Panc1 (cell line): ENCODE results near the gene MIEN1. TPM values are rescaled to one million over a fixed set of nuclear protein-coding genes. Genes with fewer than 3 reads are reported as not detected.

Source experiments
- ATAC-seq: fragments of 200-7000 bp; cut with Tn5 transposase; 2 replicates; pipeline ENCODE4 v1.9.1; 2020; ENCODE audit warnings: mild to moderate bottlenecking, moderate library complexity
- BruUV-seq: library from RNA; stranded (reverse); fragments of 400-500 nt; replicated peaks from 2 replicates; lab custom pipeline; 2021; lab: Mats Ljungman, UMichigan
- CTCF ChIA-PET: fragments of 300-600 bp; sonication (Branson Sonifier 250); formaldehyde crosslinking; loops from one replicate; lab custom pipeline; 2022; ENCODE audit warnings: antibody characterized with exemption; lab: Charles Lee
- POLR2A ChIA-PET: fragments of 300-600 bp; sonication (Branson Sonifier 250); formaldehyde crosslinking; loops from one replicate; lab custom pipeline; 2022; ENCODE audit warnings: antibody characterized with exemption; lab: Charles Lee
- DNase-seq: peaks from one replicate; pipeline ENCODE4 v3.0.0-alpha.2; 2010; ENCODE audit warnings: low read depth, low spot score
- H3K27ac ChIP-seq: 2 replicates; pipeline ENCODE4 v1.5.1; 2011; ENCODE audit warnings: mild to moderate bottlenecking, low read length, inconsistent platforms
- H3K27me3 ChIP-seq: fragments of 200-500 bp; sonication (Bioruptor generic); 2 replicates; pipeline ENCODE4 v1.6.0; 2014; ENCODE audit warnings: low read length, inconsistent platforms; ENCODE audit not compliant: control insufficient read depth, insufficient read depth
- H3K36me3 ChIP-seq: fragments of 200-500 bp; sonication (Bioruptor generic); 2 replicates; pipeline ENCODE4 v1.5.1; 2014; ENCODE audit warnings: inconsistent platforms, mild to moderate bottlenecking, low read length, moderate library complexity; ENCODE audit not compliant: control insufficient read depth, insufficient read depth
- H3K4me1 ChIP-seq: 2 replicates; pipeline ENCODE4 v1.5.1; 2011; ENCODE audit warnings: inconsistent platforms, mild to moderate bottlenecking, low read length, moderate library complexity; ENCODE audit not compliant: control insufficient read depth, insufficient read depth
- H3K4me3 ChIP-seq, 2 experiments: 2 replicates each; pipeline ENCODE4 v1.5.1; 2011 to 2012; ENCODE audit warnings: low read depth in 2 of 2, low read length in 2 of 2, mild to moderate bottlenecking in 2 of 2, inconsistent platforms in 1 of 2, moderate library complexity in 1 of 2
- H3K9me3 ChIP-seq: fragments of 200-500 bp; sonication (Bioruptor generic); 2 replicates; pipeline ENCODE4 v1.5.1; 2014; ENCODE audit warnings: low read depth, mild to moderate bottlenecking, inconsistent platforms, low read length, moderate library complexity; ENCODE audit not compliant: control insufficient read depth, insufficient read depth
- POLR2AphosphoS5 ChIP-seq: IDR thresholded peaks from 2 replicates; pipeline ENCODE4 v1.6.1; 2012; ENCODE audit warnings: mild to moderate bottlenecking, low read depth, low read length, moderate library complexity
- SIN3A ChIP-seq: IDR thresholded peaks from 2 replicates; pipeline ENCODE4 v1.6.1; 2012; ENCODE audit warnings: low read depth, mild to moderate bottlenecking, low read length, moderate library complexity, borderline replicate concordance; ENCODE audit not compliant: insufficient read depth
- TCF7L2 ChIP-seq: IDR thresholded peaks from 2 replicates; pipeline ENCODE4 v1.6.1; 2011; ENCODE audit warnings: mild to moderate bottlenecking, low read depth, low read length, inconsistent platforms
- in situ Hi-C: cut with HindIII; loops from 2 replicates; pipeline ENCODE4 v1.10.0; 2016; ENCODE audit warnings: low sequenced_read_pairs, low pct_unique_long_range_greater_than_20kb
- intact Hi-C: fragments of 100-400 bp; cut with micrococcal nuclease; formaldehyde crosslinking; loops from one replicate; pipeline ENCODE4 v1.10.0; 2022; ENCODE audit not compliant: unreplicated experiment
- total RNA-seq: library from RNA; stranded (reverse); gene quantifications from one replicate; pipeline ENCODE4 v1.2.1, GENCODE V29; 2021; ENCODE audit not compliant: unreplicated experiment
- TF ChIP-seq, protein P1 (sequence below): fragments of 450-650 bp; IDR thresholded peaks from 2 replicates; pipeline ENCODE4 v1.5.1; 2017; ENCODE audit warnings: mild to moderate bottlenecking
- TF ChIP-seq, protein P2 (sequence below), 2 experiments: IDR thresholded peaks; 2 replicates each; pipeline ENCODE4 v1.6.1; 2011 to 2012; ENCODE audit warnings: low read depth in 2 of 2, control low read depth in 1 of 2, low read length in 1 of 2, mild to moderate bottlenecking in 1 of 2, moderate library complexity in 1 of 2; ENCODE audit not compliant: insufficient read depth in 1 of 2

MIEN1 gene
- total RNA-seq, 1 experiment from 2014 or later: 103 TPM

DNA sequence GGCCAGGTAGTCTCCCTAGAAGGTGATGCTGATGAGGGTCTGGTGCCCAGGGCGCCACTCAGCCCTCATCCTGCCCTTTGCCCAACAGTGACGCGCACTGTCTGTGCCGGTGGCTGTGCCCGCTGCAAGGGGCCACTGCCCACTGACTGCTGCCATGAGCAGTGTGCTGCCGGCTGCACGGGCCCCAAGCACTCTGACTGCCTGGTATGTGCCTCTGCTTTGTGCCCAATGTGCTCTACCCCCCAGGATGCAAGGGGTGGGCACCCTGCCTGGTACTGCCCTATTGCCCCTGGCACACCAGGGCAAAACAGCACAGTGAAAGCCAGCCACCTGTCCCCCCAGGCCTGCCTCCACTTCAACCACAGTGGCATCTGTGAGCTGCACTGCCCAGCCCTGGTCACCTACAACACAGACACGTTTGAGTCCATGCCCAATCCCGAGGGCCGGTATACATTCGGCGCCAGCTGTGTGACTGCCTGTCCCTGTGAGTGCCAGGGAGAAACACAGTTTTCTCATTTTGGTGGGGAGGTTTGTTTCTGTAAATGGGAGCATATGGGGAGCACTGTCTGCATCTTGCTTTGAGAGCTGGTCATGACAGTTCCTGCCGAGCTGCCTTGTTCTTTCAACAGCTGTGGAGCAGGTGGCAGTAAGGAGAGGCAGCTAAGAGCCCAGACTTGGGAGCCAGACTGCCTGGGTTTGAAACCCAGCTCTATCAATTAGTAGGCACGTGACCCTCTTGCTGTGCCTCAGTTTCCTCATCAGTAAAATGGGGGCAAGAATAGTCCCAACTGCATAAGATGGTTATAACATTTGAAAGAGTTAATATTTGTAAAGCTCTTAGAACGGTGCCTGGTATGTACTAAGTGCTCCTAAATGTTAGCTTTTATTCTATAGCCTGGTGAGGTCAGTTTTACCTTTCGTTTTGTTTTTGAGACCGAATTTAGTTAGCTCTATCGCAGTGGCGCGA is 20.1 kb downstream of the MIEN1 start:
- ChIA-PET CTCF (no interaction called here), POLR2A (no interaction called here)
- BruUV-seq: no TSS peak
- TF ChIP-seq POLR2AphosphoS5: no peak
- TF ChIP-seq, protein P1, sequence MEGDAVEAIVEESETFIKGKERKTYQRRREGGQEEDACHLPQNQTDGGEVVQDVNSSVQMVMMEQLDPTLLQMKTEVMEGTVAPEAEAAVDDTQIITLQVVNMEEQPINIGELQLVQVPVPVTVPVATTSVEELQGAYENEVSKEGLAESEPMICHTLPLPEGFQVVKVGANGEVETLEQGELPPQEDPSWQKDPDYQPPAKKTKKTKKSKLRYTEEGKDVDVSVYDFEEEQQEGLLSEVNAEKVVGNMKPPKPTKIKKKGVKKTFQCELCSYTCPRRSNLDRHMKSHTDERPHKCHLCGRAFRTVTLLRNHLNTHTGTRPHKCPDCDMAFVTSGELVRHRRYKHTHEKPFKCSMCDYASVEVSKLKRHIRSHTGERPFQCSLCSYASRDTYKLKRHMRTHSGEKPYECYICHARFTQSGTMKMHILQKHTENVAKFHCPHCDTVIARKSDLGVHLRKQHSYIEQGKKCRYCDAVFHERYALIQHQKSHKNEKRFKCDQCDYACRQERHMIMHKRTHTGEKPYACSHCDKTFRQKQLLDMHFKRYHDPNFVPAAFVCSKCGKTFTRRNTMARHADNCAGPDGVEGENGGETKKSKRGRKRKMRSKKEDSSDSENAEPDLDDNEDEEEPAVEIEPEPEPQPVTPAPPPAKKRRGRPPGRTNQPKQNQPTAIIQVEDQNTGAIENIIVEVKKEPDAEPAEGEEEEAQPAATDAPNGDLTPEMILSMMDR: no peak
- TF ChIP-seq TCF7L2: no peak
- no peak for TF ChIP-seq SIN3A
- TF ChIP-seq, protein P2, sequence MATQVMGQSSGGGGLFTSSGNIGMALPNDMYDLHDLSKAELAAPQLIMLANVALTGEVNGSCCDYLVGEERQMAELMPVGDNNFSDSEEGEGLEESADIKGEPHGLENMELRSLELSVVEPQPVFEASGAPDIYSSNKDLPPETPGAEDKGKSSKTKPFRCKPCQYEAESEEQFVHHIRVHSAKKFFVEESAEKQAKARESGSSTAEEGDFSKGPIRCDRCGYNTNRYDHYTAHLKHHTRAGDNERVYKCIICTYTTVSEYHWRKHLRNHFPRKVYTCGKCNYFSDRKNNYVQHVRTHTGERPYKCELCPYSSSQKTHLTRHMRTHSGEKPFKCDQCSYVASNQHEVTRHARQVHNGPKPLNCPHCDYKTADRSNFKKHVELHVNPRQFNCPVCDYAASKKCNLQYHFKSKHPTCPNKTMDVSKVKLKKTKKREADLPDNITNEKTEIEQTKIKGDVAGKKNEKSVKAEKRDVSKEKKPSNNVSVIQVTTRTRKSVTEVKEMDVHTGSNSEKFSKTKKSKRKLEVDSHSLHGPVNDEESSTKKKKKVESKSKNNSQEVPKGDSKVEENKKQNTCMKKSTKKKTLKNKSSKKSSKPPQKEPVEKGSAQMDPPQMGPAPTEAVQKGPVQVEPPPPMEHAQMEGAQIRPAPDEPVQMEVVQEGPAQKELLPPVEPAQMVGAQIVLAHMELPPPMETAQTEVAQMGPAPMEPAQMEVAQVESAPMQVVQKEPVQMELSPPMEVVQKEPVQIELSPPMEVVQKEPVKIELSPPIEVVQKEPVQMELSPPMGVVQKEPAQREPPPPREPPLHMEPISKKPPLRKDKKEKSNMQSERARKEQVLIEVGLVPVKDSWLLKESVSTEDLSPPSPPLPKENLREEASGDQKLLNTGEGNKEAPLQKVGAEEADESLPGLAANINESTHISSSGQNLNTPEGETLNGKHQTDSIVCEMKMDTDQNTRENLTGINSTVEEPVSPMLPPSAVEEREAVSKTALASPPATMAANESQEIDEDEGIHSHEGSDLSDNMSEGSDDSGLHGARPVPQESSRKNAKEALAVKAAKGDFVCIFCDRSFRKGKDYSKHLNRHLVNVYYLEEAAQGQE (IDR thresholded peaks at IDR 0.05; ENCODE audit: insufficient read depth in 1 of 2, low read depth in 2 of 2, low read length in 1 of 2): no peak
- H3K9me3 ChIP-seq: no peaks in the 10 kb centered on the region
- no peaks in the 10 kb centered on the region for H3K36me3 ChIP-seq
- no peak overlapping the region for H3K4me3 ChIP-seq
- in situ Hi-C loops (no loop called here), intact Hi-C loops (no loop called here)
- no peak overlapping the region for H3K27ac ChIP-seq
- DNase-seq (no peak), ATAC-seq (no peak)
- peaks cover 5% of the 10 kb centered on the region; the same call in 1 of the 2 replicates for H3K4me1 ChIP-seq
- H3K27me3 ChIP-seq: no peaks in the 10 kb centered on the region

DNA sequence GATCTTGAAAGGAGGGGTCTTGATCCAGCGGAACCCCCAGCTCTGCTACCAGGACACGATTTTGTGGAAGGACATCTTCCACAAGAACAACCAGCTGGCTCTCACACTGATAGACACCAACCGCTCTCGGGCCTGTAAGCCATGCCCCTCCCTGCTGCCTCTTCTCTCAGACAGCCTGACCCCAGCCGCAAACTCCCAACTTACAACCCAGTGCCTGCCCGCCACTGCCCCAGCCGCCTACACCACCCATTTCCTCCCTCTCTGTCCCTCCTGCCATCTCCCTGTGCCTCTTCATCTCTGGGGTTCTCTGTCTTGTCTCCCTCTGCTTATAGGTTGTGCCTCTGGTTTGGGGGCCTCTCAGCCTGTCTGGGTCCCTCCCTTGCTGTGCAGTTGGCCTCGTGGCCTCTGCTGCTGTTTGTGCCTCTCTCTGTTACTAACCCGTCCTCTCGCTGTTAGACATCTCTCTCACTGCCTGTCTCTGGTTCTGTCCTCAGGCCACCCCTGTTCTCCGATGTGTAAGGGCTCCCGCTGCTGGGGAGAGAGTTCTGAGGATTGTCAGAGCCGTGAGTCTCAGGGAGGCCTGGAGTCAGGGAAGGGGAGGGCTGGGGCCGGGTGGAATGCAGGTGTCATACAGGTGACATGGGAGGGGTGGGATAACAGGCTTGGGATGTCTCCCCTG is 20.9 kb downstream of the MIEN1 start:
- TF ChIP-seq, protein P1: no peak
- TF ChIP-seq TCF7L2 (no peak), POLR2AphosphoS5 (no peak), SIN3A (no peak)
- TF ChIP-seq, protein P2 (IDR thresholded peaks at IDR 0.05; ENCODE audit: insufficient read depth in 1 of 2, low read depth in 2 of 2, low read length in 1 of 2): no peak
- DNase-seq: no peak
- Histone ChIP-seq H3K36me3 (no peaks in the 10 kb centered on the region), H3K27ac (no peak overlapping the region), H3K27me3 (no peaks in the 10 kb centered on the region), H3K4me1 (peaks cover 12% of the 10 kb centered on the region; the same call in 1 of the 2 replicates), H3K4me3 (no peak overlapping the region), H3K9me3 (no peaks in the 10 kb centered on the region)
- no peak for ATAC-seq
- in situ Hi-C loops: no loop called here
- no TSS peak for BruUV-seq
- intact Hi-C loops: no loop called here
- POLR2A ChIA-PET: no interaction called here
- CTCF ChIA-PET: no interaction called here
